Activated T-cell treated with anti-CD3 and anti-CD28 coated beads for 4 hours (primary cell): ENCODE measurements around the gene STIMATE.

ENCODE experiments used
- DNase-seq: peaks from one replicate; pipeline ENCODE4 v3.0.0-alpha.2; 2020

Gene STIMATE

DNA sequence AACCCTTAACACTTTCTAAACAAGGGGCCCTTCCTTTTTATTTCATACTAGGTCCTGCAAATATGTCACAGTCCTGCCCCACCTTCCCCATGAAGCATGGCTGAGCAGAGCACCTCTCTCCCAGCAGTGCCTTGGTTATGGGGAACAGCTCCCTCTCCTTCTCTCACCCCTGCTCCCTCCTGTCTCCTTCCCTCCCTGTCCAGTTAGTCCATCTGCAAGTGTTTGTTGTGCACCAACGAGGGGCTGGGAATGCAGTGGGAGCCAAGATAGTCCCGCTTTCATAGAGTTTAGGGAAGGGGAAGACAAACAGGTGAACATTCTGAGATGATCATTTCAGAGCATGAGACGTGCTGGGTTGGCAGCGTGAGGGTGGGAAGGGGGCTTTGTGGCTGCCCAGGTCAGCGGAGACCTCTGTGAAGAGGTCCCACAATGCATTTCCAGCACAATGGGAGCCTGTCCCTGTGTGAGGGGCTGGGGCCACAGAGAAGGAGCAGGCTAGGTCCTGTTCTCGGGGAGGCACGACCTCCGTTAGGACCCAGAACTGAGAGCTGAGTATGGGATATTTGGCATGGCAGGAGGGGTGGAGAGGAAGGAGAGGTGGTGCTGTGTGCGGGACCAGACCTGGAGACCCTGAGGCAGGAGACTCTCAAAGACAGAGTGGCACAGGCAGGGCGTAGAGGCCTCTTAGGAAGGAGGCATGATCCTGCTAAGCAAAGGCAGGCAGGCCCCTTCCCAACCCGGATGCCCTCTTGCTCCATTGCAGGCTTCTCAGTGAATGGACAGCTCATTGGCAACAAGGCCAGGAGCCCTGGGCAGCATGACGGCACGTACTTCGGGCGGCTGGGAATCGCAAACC lies 108.2 kb downstream of the STIMATE start:
- no peak for DNase-seq

DNA sequence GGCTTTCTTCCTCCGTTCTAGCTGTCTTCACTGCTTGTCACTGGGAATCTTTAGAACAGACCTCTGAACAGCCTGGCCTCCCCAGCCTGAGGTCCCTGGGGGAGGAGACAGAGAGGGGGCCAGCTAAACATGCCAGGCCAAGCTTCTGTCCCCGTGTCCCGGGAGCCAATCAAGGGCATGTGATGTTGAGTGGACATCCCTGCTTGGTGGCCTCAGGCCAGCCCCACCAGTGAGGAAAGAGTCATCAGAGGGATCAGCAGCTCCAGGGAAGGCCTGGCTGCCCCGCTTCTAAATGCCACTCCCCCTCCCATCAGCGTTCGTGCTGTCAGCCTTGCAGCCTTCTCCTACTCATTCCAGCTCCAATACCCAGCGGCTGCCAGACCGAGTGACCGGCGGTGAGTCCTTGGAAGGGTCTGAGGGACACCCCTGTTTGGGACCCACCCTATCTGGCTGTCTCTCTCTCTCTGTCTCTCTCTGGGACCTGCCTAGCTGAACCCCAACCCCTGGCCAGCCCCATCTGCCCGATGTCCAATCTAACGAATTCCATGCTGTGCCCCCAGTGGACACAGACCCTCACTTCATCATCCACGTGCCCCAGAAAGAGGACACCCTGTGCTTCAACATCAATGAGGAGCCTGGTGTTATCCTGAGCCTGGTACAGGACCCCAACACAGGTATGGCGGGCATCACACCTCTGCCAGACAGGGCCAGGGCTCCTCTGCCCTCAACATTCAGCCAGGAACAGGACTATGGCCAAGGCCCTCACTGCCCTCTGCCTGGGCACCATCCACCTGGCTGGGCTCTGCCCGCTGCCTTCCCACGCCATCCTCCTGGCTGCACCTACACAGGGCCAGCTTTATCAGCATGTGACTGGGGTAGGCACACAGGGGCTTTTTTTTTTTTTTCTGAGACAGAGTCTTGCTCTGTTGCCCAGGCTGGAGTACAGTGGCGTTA lies 109.4 kb downstream of the STIMATE start:
- no peak for DNase-seq

DNA sequence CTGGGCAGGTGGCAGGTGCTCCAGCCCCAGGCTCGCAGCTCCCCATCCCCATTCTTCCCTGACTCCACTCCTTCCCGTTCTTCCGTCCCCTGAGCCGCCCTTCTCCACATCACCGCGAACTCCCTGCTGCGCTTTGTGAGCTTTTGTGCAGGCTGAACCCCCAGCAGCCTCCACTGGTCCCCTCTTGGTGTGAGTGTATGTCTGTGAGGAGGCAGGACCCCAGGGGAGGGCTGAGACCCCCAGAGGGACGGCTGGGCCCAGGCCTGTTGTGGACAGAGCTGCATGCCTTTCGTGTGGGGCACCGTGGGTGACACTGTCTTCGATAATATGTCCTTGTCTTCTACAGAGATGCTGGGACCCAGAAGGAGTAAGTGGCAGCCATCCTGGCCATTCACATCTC lies 110.1 kb downstream of the STIMATE start:
- no peak for DNase-seq
